NCI-H2196 treated with DMSO at 0.1 percent for 48 hours (cell line): ENCODE data around the gene ZNF189.

Source experiments
- DNase-seq: peaks from one replicate; lab custom pipeline; 2025; ENCODE audit not compliant: unreplicated experiment; lab: John Stamatoyannopoulos, UW

Gene ZNF189

DNA sequence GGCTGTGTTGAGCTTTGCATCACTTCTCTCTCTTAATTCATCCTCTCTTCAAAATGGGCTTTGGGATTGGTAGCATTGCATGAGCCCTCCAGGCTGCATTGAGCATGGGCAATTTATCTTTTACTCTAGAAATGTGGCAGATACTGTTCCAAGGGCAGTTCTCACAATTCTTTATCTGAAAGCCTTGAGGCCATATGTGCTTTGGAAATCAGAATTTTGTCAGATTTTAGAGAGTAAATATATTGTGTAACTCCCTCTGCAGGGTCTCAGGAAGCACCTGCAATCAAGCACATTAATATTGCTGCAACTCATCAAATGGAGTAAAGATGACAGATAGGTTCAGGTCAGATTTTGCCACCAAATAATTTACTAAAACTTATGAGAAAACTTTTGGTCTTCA lies 19.3 kb downstream of the ZNF189 start:
- no peak for DNase-seq

DNA sequence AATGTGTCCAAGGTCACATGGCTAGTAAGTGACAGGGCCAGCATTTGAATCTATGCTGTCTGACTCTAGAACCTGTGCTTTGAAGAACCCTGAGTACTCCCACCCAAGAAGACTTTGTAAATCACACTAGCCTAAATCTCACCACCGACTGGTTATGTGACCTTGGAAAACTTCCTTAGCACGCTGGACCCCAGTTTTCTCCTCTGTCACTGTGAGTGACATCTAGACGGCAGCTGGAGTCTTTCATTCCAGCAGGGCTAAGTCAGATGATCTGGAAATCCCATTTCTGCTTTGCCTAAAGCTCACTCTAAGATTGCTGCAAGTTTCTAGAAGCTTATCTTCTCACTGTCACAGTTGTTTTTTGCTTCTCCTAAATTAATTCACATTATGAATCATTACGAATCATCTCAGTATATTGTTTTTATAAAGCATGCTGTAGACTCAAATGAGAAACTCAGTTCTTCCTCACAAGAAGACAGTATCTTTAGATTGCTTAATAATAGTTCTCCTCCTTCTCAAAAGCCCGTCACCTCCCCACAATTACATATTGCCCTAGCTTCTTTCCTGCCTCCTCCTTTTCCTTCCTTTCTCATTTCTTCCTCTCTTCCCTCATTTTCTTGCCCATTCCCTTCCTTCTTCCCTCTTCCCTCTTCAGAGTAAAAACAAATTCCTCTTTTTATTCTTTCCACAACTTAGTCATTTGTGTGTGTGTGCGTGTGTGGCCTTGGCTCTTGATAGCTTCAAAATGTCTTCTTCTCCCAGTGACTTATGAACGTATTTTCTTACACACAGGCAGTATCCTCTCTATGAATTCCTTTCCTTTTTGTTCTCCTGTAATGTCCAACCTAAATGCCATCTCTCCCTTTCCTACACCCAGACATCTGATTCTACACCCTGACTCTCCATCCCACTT lies 20.1 kb downstream of the ZNF189 start:
- no peak for DNase-seq

DNA sequence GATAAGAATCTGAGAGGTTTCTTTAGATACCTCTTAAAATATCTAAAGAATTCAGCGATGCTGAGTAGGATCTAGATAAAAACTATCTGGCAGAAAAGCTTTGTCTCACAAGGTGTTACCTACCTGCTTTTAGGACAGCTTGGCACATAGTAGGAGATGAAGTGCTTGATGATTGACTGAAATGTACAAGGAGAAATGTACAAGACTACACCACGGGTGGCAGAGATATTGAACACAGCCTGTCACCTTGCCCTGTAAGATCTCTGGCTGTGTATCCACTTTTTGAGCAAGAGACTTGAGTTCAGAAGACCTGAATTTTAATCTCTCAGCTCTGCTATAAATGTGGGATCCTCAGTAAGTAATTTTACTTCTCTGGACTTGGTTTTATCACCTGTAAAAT lies 21.2 kb downstream of the ZNF189 start:
- DNase-seq = no peak

DNA sequence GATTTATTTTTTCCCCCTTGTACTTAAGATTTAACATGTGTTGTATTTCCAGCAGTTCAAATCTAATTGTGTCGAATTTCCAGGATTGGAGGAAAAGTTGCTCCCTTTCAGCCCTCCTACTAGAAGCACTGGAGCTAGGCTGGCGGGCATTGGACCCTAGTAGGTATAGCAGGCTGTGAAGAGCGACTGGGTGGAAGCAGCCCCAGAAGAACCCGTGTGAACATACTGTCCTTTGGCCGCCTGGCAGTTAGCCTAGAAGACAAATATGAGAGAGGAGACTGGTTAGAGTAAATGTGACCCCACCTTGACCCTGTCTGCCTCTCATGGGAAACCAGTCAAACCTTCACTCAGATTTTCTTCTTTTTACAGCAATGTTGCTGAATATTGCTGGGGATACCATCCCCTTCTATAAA lies 23.0 kb downstream of the ZNF189 start:
- no peak for DNase-seq

DNA sequence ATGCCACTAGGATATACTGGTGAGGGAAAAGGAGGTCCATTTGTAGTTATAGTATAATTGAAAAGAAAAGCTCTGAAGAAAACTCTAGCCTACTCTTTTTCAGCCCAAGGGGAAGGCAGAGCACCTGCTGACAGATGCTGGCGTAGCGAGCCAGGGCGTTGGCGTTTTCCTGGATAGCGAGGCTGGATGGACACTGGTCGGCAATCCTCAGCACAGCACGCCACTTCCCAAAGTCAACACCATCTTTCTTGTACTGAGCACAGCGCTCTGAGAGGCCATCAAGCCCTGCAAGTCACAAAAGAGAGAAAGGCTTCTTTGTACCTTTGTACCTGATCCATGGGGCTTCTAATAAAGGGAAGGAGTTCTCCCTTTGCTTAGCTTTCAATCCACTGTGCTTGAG lies 28.7 kb downstream of the ZNF189 start:
- DNase-seq = no peak

DNA sequence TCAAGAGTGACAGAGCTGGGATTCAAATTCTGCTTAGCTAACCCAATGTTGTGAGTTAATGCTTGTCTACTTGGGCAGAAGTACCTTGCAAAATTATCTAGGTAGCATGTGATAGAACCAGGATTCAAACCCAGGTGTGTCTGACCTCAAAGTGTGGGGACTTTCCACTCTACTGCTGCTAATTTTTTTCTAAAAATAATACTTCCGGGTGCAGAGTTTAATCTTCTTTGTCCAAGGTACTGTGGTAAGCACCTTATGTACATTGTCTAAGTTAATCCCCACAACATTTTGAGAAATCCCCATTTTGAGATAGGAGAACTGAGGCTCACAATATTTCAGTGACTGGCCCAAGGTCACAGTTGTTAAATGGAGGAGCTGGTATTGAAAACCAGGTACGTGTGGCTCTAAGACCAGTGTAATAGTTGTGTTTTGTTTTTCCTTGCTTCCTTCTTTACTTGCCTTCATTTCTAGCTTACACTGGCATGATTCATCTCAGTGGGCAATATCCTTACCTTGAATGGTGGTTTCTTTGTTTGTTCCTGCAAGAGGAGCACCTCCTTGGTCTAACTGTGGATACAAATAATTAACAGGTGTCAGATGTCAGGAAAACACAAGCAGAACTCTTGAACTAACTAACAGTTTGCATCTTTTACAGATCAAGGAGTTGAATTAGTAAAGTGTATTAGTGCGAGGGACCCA lies 29.5 kb downstream of the ZNF189 start:
- no peak for DNase-seq

DNA sequence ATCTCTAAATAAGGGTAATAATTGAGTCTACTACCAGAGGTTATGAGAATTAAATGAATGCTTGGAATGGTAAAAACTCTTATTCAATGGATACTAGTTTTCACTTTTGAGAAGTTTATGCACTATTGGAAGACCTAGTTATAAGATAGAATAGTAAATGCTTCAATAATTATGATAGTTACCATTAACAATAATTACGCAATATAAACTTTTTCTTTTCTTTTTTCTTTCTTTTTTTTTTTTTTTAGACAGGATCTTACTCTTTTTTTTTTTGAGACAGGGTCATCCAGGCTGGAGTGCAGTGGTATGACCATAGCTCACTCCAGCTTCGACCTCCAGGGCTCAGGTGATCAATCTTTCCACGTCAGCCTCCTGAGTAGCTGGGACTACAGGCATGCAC lies 30.3 kb downstream of the ZNF189 start:
- DNase-seq = no peak

DNA sequence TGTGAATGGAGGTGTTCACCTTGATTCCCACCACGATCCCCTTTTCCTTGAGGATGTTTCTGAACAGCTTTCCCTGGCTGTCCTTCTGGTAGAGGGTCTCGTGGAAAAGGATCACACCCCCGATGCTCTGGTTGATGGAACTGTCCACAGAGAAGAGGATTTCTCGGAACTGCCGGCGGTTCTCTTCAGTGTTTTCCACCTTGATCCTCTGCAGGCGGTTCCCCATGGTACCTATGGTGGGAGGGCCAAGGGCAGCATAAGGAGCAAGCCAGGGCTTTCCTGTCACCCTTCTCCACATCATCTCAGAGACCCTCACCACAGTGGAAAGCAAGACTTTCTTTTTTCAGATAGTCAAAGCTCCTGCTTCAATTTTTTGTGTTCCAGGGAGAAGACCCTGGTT lies 31.1 kb downstream of the ZNF189 start:
- DNase-seq = no peak

DNA sequence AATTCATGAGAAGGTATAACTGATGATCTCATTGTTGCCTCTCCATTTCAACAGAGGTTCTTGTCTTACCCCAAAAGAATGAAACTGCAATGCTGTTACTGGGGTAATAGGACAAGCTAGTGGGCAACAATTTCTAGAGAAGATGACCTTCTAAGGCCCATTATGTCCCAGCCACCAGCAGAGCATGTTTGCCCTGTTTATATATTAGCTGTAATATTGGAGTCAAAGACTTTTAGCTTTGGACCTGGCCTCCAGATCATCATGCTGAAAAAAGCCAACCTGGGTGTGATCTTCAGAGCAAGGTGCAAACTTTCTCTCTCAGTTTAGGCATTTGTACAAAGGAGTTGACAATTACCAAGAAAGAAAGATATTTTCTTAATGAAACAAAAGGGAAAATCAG lies 33.5 kb downstream of the ZNF189 start:
- DNase-seq = no peak

DNA sequence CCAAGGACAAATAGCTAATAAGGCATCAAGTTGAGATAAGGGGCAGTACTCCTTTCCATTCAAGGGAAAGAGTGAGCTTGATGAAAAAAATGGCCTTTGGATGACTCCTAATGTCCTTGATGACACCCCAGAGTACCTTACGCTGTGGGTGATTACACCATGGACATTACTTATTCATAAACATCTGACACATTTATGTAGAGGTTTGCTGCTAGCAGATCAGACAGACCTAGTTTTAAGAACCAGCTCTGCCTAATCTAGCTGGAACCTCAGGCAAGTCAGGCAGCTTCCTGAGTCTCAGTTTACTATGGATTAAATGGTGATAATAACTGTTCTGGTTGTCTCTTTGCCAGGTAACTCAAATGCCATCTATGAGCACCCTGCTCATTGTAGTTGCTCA lies 34.1 kb downstream of the ZNF189 start:
- no peak for DNase-seq

DNA sequence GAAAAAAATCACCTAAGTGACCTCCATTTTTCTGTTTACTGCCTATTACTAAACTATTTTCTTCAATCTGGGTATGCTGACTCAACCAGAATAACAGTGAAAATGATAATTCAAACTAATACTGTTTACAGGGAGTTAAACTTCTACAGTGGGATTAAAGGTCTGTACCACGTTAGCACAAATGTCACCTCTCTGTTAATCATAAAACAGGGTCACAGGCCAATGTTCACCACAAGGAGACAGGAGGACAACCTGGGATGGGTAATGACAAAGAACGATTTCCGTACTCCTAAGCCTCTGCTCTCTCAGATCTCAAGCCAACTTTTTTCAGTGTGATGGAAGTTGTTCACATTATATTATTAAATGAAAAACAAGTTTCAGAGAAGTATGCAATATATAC lies 34.6 kb downstream of the ZNF189 start:
- DNase-seq = no peak

DNA sequence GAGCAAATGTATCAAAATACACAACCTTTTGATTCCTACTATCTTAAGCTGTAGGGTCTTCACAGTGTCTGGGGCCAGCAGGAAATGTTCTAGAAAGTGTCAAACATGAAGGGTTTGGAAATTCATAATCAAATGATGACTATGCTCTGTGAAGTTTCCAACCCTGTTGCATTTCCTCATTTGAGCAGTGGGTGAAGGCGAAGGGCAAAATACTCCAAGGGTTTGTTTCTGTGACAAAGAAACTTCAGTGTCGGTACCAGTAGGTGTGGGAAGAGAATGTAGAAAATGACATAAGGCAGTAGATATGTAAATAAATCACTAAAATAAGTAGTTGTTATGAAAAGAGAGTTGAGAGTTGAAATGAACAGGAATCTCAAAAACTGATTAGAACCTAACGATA lies 36.3 kb downstream of the ZNF189 start:
- no peak for DNase-seq

DNA sequence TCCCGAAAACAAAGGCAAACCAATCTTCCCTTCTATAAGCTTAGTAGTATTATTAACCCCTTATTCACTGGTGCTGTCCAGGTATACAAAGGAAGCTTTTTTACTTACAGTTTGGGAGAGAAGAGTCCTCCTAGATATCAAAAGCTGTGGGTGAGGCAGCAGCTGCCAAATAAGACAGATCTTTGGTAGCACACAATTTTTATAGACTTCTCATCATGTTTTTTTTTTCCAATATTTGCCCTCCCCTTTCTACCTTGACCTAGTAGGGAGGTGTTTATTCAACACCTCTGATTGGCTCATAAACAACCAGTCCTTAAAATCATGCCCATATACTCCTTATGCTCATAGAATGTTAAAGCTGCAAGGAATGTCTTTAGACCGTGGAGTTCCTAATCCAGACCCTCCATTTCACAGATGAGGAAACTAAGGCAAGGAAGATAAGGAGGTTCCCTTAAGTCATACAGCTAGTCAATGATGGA lies 37.0 kb downstream of the ZNF189 start, which contains the start of gene ALDOB:
Gene ALDOB (minus strand): TSS at position 174 of the 479 bp plus-strand sequence. CDS start 4,887 bp downstream, outside the sequence.
- DNase-seq = no peak

DNA sequence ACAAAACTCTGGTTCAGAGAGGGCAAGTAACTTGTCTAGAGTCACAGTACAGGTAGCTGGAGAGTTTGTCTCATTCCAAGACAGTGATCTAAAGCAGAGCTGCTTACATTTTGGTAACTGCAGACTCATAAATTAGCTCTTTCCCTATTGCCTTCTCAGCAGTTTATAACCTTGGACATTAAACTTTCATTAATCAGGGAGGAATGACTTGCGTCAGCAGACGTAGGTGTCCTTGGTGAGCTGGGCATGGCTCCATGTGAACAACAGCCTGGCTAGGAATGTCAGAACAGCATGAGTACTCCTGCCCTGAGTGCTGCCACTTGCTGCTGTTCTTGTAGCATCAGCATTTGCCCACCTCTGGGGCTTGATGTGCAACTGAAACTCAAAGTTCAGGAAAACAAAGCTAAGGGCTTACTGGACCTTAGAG lies 39.2 kb downstream of the ZNF189 start:
- DNase-seq = no peak

DNA sequence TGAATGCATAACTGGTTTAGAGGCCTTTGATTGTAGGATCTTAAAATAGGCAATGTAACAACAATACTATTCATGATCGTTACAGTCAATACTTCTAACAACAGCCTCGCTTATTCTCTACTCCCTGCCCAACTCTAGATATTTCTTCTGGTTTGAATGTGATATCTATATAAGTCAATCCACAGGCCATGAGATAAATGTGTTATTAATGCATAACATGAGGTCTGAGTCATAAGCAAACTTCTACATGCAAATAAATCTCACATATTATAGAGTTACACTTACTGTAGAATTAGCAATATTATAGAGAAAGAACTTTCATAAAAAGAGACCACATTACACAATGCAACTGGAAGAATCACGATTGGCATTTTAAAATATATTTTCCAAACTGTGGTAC lies 39.9 kb downstream of the ZNF189 start:
- no peak for DNase-seq

DNA sequence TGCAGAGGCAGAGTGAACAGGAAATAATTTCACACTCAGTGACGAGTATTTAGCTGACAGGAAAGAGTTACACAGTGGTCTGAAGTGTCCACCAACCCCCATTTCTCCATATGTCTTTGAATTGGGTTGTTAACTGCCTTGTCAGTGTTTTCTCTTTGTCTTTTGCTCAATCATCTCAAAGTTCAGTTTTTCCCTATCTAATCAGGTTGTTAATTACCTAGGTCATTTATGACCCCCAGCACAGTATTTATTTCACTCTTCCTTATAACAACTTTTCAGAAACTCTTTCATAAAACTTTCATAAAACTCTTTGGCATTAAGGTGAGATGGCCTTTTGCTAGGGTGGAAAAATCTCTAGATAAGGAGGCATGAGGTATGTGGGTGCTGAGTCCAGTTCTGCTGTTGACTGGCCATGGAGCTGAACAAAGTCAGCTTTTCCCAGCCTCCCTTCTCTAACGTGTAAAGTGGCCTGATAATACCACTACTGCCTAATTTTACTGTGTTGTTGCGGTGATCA lies 42.1 kb downstream of the ZNF189 start:
- DNase-seq = no peak

DNA sequence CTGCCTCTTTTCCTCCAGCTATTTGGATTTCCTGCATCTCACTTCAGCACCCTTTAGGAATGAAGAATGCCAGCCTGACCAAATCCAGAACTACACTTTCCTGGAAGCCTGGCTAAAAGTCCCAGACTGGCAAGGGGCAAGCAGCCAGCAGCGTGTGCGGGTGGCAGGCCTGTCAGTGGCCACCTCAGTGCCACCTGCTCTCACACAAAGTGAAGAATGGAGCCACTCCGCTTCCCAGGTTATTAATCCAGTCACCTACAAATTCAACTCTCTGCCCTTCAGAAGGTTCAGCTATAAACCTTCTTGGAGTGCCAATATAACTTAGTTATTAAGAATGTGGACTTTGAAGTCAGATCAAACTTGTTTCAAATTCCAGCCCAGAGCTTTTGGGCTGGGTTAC lies 43.7 kb downstream of the ZNF189 start:
- no peak for DNase-seq

DNA sequence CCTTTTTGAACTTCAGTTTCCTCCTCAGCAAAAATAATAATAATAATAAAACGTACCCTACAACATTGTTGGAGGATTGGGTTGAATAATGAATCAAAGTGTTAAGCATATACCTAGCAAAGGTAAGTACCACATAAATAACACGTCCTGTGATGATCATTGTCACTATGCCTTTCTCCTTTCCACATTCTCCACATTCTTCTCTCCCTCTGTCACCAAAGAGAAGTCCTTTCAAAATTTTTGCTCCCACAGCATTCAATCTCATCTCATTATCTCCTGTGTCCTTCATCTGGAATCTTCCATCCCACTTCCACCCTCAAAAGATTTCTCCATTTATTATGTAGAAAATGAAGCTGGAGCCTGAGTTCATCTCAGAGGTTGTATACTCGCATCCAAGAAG lies 44.1 kb downstream of the ZNF189 start:
- DNase-seq = no peak

DNA sequence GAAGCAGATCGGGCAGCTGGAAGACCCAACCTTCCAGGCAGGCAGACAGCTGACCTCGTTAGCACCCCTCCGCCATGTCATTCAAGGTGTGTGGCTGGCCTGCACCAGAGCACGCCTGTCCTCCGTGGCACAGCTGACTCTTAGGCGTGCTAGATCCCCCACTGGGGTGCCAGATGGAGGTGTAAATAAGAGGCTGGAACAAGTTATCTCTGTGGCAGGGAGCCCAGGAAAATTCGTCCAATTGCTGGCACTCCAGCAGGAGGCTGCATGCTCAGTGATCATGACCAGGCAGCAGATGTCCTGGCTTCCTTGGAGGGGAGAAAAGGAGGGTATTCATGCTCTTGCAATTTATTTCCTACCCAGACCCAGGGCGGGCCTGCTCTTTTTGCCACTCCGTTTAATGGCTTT lies 44.7 kb downstream of the ZNF189 start:
- DNase-seq = peak; percentile 2

DNA sequence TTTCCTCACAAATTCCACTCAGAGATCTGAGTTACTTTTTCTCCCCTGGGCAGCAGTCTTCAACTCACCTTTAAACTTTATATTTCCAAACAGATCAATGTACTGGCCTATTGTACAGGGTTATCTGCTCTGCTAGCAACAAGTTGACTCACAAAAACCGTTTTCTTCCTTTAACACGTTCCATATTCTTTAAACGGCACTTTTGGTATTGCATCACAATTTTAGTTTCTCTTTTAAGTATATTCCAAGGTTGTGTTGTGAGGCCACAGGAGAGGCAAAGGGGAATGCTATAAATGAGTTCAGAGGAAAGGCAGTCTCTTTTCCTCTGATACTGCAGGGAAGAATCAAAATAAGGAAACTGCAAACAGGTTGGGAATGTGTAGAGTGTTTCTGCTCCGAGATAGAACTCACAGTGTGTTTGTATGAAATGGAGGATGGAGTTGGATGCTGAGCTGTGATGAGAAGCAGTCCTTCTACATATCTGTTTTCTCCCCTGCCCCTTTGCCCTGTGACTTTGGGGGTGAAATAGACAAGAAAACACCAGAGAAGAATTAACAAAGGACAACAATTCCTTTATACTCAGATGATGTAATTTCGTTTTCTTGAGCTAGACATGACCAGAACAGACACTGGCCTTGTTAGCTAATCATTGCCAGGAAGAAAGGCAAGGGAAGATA lies 46.8 kb downstream of the ZNF189 start:
- no peak for DNase-seq

DNA sequence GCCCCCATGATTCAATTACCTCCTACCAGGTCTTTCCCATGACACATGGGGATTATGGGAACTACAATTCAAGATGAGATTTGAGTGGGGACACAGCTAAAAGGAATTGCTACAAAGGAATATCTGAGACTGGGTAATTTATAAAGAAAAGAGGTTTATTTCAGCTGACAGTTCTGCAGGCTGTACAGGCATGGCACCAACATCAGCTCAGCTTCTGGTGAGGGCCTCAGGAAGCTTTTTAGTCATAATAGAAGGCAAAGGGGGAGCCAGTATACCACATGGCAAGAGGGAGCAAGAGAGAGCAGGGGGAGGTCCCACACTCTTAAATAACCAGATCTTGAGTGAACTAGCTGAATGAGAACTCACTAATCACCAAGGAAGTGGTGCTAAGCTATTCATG lies 48.1 kb downstream of the ZNF189 start:
- DNase-seq = no peak
